Activated T-helper 1 cell treated with anti-CD3 and anti-CD28 coated beads, Interleukin-2, amount 50 U/mL, for 16 hours (primary cell): ENCODE results near the gene AKAP7.

Source experiments
- DNase-seq, 2 donors: peaks; one replicate each; pipeline ENCODE4 v3.0.0-alpha.2; 2020; ENCODE audit warnings: low read depth in 1 of 2, low spot score in 1 of 2

AKAP7 gene

DNA sequence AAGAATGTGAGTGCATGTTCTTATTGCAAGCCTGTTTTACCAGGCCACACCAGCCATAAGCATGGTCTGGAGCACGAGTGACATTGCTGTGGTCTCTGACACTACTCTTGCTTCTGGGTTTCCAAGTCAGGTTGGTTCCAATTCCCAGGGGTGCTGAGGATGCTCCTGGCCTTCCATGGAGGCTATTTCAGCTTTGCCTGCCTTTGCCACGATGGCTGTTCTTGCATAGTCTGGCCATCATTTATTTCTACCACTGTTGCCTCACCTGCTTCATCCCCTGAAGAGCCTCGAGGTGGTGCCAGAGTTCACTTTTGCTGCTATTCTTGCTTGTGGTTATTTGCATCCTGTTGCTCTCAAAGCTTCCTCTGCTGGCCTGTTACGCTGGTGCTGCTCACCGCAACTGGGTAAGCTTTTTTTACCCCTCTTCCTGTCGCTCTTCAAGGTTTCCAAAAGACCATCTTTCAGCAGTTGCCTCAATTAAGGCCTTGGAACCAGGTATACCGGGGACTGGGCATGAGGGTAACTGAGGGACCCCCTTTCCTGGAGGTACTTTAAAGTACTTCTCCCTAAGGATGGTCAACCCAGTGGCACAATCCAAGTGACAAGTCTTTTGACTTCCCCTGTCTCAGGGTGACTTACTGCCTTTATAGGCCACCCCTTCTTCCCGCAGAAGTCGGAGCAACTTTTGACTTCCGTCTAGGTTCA is 64.5 kb downstream of the AKAP7 start:
- DNase-seq: peak; percentile 43 to 51

DNA sequence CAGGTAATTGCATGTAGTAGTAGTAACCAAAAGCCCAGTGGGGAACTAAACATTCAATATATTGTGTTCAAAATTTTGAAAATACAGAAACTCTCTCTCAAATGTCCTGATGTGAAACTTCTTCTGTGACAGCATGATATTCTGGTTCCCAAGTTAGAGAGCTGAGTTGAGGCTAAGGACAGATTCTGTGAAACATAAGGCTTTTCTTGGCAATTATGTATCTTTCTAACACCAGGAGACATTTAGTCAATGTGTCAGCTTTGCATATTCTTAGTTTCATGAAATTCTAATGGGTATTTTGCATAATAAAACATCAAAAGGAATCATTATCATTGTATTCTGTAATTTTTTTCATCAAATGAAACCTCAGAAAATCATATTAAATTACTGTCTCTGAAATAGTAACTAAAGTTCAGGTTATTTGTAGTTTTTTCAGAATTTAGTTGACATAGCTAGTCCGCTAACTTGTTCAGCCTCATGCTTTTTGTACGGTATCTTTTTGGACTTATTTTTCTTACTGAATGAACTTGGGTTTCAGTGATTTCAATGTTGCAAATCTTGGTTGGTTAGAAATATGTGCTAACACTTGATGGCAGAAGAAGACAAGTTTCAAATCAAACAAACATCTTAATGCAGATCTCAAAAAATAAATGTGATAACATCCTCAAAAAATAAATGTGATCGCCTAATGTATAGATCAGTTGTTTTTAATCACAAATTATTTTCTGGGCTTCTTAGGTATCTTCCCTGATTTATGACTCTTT is 70.4 kb downstream of the AKAP7 start:
- no peak for DNase-seq

DNA sequence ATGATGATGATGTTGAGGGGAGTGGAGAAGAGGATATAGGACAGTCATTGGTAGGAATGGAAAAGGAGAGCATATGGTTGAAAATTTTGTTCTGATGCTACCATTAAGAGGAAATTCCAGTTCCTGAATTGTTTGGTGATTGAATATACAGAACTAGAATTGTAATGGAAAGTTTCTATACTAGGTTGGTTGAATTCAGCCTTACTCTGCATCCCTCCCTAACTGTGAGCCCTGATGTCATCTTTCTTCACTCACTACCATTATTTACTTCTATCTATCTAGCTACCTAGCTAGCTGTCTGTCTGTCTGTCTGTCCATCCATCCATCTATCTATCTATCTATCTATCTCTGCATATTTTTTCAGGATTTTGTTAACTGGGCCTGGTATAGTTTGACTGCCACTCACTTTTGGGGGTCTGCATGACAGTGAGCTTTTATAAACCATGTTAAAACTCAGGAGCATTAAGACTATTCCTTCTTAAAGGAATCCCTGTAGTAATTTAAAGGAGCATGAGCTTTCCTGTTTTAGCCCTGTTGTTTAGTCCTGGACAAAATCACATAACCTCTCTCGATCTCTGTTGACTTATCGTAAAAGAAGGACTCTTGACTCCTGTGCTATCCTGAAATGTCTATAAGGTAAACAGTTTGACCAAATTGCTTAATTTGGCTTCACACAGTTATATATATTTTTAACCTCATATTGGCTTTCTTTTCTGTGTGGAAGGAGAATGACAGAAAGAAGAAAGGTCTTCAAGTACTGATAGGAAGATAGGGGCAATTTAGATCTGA is 71.4 kb downstream of the AKAP7 start:
- no peak for DNase-seq

DNA sequence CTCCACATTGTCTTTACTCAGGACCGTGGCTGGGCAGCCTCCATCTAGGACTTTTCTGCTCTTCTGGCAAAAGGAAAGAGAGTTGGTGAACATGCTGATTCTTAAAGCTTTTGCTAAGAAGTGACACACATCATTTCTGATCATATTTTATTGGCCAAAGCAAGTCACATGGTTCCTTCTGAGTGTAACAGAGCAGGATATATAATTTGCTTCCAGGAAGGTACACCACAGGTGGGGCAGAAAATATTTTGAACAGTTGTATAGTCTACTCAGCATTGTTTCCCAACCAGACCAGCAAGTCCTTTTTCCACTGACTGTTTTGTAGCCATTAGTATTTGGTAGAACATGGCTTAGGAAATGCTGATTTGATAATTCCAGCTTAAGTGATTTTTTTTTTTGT is 73.5 kb downstream of the AKAP7 start:
- no peak for DNase-seq

DNA sequence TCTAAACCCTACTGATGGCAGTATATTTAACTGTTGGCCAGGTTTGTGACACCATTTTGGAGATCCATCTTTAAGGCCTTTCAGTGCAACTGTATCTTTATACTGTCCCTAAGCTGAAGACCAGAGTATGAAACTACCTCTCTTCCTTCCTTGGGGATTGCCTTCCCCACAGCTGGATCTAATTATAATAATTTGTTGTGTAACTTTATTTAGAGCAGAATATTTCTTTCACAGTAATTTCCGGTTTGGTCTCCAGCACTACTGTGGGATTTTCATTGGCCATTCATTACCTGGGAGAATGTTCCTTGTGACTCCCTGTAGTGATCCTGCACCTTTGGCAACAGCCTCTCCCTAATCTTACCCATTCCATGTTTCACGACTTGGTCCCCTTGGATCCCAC is 75.2 kb downstream of the AKAP7 start:
- DNase-seq: no peak

DNA sequence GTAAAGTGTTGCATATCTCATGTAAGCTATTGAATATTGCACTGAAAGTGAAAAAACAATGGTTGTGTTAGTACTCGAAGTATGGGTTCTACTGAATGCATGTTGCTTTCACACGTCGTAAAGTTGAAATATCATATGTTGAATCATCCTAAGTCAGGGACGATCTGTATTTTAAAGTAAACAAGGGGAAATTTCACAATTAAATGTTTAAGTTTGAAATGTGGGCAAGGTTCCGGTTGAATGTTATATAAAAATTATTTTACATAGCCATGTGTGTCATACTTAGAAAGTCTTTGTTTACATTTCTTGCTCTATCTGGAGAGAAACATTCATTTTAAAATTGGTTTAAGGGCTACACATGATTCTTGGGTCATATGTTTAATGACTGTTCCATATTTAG is 76.8 kb downstream of the AKAP7 start:
- DNase-seq: no peak

DNA sequence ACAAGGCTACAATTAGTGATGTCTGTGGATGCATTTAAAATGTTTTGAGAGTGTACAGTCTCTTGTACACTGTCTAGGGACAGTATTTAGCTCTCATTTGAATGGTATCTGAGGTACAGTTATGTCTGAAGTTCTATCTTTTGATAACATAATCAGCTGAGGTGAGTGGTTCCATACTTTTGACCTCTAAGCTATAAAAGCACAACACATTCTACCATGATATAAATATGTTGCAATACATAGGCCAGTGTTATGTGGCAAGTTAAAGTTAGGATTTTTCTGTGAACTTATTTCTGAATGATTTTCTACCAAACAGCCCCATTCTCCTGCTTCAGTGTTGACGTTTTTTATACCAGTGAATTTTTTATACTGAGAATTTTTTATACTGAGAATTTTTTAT is 77.6 kb downstream of the AKAP7 start:
- DNase-seq: no peak

DNA sequence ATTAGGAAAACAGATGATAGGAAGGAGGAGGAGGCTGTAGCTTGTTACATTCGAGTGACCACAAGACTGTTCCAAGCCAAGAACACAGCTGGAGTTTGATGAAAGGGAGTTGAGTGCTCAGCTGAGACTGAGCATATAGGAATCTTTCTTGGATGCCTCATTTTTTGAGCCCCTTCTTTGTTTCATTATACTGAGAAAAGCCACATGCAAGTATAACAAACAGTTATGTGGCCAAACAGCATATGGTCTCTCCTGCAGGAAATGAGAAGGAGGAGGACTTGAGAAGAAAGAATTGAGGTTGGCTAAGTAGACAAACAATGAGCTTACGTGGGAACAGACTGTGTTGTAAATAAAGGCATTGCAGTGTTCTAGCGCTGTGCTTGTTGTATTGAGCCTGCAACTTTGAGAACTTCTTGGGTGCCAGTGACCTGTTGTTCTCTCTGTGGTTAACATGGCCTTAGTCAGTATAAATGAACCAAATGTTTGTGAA is 78.3 kb downstream of the AKAP7 start:
- DNase-seq: no peak

DNA sequence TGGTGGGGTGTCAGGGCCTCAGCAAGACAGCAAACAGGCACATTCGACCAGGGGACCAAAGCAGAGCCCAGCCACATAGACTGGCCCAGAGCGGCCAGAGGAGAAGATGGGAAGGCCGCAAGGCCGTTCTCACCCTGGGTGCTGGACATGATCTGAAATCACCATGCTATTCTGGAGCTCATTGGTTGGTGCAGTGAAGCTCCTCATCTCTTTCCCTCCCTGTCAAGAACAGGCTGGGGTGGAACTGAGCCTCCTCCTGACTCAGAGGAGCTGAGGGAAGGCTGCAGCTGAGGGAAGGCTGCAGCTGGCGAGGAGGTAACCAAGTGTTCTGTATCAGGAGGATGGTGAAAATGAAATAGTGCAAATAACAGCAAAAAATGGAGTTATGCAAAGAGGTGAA is 80.0 kb downstream of the AKAP7 start:
- DNase-seq: no peak

DNA sequence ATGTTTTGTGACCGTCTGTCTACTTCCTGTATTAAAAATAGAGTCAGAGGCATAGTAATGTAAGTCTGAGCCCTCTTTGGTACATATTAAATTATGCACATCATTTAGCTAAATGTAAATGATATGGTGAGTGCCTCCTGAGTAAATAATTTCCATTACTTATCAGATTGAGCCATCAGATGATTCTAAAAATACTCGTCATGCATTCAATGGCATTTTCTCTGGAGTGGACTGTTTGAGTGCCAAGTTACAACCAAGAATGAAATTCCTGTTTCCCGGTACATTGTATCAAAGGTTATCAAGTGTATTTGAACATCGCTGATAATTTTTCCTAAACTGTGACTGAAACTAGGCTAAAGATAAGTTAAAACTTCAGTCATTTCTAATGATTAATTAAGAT is 81.0 kb downstream of the AKAP7 start:
- DNase-seq: no peak

DNA sequence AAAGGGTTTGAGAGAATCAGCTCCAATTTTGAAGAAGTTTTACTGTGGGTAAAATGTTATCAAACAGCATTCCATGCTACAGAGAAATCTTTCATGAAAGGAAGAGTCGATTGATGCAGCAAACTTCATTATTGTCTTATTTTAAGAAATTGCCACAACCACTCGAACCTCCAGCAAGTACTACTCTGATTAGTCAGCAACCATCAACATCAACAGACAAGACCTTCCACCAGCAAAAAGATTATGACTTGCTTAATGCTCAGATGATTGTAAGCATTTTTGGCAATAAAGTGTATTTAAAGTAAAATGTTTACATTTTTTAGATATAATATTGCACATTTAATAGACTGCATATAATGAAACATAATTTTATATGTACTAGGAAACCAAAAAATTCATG is 87.5 kb downstream of the AKAP7 start:
- DNase-seq: no peak

DNA sequence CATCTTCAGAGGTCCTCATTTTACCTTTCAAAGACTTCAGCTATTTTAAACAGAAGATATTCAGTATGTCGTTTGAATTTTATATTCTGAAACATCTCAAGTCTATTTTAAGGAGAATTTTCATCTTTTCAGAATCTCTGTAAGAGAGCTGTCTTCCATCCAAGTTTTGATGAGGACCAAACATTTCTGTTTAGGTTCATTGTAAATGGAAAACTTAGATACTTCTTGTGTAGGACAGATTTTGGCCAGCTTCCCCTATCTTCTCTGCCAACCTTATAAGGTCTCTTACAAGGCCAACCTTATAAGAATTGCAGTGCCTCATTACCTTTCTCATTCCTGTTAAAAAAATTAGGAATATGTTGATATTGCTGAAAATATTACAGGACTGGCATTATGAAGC is 88.1 kb downstream of the AKAP7 start:
- DNase-seq: no peak

DNA sequence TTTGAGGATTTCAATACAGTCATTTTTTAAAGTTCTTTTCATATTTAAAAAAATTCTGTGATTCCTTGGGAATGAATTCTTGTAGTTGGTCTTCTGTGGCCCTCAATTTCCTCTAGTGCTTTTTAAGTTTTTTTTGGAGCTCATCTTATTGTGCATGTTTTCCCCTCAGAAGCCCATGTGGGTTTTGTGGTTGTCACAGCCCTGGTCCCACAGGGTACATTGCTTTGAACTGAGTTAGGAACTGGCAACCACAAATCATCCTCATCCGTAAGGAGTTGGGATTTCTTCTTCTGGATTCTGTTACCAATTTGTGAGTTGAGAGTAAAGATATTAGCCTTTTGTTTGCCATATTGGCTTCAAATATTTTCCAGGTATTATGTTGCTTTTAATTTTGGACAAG is 89.9 kb downstream of the AKAP7 start:
- no peak for DNase-seq

DNA sequence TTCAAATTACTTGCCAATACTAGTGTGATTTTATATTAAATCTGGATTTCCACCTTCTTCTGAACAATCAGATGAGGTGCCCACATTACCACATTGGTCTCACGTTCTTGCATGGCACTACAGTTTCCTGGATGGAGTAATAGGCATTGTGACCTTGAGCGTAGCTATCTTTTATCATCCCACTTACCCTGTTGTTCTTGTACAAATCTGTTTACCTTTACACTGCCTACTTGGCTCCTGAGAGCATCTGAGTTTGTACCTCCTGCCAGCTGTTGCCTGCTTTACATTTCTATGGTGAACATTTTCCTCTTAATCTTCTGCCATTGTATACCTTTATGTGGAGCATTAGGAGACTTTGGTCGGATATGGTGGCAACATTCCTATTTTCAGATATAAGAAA is 90.7 kb downstream of the AKAP7 start:
- no peak for DNase-seq

DNA sequence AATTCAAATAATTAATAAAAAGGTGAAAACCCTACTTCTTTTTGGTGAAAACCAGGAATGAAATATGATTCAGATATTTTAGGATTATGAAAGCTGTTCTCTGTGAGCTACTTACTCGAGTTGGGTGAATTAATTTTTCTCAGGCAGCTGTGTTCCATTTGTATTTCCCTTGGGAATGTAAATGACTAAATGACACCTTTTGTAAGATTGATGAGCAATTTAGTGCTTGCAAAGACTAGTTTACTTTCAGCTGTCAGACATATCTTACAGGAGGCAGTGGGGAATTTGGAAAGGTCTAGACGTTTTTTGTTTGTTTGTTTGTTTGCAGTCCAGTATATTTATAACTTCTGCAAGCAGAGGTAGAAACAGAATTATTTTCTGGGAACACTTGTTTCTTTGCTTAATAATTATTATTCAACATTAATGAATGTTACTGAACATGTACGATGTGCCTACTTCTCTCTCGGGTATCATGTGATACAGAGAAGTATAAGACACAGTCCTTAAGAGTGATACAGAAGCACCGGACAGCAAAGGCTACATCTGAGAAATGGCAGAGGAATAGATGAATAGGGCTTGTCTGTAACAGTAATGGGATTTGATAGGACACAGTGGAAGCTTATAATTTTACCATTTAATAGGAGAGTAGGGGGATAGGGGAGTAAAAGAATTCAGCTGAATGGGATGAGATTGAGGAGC is 91.3 kb downstream of the AKAP7 start:
- DNase-seq: no peak

DNA sequence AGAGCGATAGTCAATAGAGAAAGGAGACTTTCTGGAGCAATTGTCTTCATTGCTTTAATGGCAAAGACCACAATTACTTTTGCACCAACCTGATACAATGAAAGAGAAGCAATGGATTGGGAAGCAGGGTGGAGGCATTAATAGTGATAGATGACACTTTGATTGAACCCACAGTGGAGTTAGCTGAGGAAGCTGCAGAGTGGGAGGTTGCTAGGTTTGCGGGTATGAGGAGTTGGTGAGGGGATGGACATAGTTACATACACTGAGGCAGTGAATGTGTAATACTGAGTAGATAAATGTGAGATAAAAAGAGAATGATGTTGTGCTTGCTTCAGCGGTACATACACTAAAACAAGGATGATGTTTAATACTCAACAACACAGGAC is 91.9 kb downstream of the AKAP7 start:
- no peak for DNase-seq

DNA sequence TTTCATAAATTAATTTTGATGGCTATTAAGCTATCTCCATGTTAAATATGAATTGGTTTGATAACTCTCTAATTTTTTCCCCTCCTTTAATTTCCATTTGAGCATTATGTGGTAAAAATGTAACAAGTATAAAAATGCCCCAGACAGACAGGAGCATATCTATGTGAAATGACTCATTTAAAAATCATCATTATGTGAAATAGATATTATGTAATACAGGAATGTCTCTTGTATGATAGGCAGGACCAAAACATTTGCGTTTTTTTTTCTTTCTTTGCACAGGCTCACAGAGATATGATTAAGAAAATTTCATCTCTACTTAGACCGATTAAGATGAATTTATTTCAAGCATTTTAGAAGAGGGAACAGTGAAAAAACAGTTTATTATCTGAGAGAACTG is 95.8 kb downstream of the AKAP7 start:
- no peak for DNase-seq

DNA sequence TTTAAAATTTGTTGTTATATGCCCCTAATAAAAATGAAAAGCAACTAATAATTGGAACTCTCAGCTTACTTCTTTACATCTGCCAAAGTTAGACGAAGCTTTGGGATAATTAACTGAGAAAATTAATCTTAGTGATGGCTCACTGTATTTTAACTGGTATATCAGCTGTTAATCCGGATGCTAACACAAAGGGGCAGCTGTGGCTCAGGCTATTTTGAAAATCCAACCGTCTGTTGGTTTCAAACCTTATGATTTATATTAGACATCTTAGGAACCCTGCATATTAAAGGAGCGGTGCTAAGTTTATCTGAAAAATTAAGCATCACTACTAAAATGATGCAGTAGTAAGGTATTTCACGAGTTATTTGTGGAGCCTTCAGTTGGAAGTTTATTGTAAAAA is 96.6 kb downstream of the AKAP7 start:
- DNase-seq: no peak

DNA sequence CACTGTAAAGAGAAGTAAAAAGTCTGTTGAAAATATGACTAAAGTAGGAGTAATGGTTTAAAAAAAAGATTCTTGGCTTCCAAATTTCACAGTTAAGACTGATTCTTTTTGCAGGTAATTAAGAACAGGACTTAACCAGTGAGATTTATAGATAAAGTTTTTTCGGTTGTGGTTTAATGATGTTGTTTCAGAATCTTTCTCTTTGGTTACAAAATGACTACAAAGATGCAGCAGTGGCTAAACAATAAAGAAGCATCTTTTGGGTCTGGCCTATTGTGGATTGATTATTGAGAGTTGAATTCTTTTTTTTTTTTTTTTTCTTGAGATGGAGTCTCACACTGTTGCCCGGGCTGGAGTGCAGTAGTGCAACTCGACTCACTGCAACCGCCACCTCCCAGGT is 109.7 kb downstream of the AKAP7 start:
- DNase-seq: no peak

DNA sequence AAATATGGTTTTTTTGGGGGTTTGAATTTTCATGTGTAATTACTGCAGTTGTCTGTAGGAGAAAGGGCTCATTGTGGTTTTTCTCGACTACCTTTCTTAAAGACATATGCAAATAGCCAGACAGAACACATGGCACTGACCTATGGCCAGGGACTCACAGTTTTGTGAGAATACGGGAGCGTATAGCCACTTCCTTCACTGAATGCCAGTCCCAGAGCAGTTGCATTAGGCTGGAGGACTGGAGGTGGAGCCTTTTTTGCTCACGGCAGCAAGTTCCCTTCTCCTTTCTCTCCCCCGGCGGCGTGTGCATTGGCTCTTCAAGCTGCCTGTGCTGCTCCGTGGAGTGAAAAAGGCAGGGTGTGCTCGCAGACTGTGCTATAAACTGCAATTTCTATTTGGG is 114.9 kb downstream of the AKAP7 start:
- no peak for DNase-seq

DNA sequence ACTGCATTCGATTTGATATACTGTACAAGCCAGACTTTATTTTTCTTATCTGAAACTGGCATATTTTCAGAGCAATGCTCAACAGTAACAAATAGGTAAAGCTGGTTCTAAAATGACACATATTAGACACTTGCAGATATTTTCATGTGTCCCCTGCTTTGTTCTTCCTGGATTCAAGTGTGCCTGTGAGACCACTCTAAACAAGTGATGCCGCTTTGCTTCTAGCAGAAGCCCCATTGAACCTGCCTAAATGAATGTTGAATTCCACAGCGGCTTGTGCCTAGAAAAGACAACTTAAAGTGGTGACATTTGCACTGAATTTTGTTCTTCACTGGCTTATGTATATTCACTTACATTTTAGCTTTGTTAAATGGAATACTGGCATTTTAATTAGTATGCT is 115.7 kb downstream of the AKAP7 start:
- DNase-seq: no peak
